A549 treated with CORT108297 at 1 μM for 4 hours (cell line): ENCODE results near the gene CACFD1. TPM values are rescaled to one million over a fixed set of nuclear protein-coding genes. Genes with fewer than 3 reads are reported as not detected.

Experiments
- total RNA-seq: library from RNA; stranded (reverse); fragments of 200-300 nt; extraction: Qiagen RNA extraction; gene quantifications from 5 replicates; pipeline ENCODE4 v1.2.3, GENCODE V29; 2022

CACFD1 gene
- total RNA-seq, result 2.8 to 4.9 TPM (median 4.9 TPM) in 5 replicates

GRCh38 chr9:133459476-133460404 lies at the start of gene CACFD1:
Gene CACFD1 (plus strand): TSS chr9:133459978. CDS start chr9:133460067, 89 bp downstream.

GRCh38 chr9:133417541-133418461 lies 42.0 kb upstream of the CACFD1 start, which contains the start of gene REXO4:
Gene REXO4 (minus strand): TSS chr9:133418010. CDS start chr9:133417844, 166 bp downstream.

DNA sequence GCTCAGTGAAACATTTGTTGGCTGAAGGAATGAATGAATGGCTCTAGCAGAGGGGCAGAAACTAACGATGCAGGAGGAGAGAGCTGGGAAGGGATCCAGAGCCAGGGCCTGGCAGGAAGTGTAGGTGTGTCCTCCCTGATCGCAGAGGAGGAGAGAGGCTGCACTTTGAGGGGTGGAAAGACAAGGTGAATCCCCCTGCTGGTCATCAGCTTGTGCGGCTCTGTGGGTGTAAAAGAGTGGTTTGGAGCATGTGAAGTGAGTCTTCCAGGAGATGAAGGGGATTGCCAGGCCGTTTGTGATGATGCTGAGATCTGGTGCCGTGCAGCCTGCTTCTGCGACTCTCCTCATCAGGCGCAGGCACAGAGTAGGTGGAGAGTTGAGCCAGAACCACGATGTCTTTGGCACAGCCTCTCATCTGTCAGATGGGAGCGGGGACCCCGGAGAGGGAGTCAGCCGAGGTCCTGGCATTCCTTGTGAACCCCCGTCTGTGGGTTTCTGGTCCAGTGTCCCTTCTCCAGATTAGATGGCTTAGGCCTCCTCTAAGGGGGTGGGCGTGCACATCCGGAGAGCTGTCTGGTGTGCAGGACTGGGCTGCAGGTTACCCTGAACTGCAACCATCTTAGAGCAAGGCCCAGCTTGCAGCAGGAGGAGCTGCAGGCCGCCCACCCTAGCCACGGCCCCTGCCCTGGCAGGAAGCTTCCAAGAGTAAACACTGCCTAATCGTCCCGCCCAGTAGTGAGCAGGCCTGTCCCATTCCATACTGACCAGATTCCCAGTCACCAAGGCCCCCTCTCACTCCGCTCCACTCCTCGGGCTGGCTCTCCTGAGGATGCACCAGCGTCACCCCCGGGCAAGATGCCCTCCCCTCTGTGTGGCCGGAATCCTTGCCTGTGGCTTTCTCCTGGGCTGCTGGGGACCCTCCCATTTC lies 37.9 kb upstream of the CACFD1 start, which contains the start of gene ADAMTS13:
ADAMTS13 (plus strand) TSS at position 753 of the 928 bp plus-strand sequence; CDS start at position 830, 77 bp downstream.

DNA sequence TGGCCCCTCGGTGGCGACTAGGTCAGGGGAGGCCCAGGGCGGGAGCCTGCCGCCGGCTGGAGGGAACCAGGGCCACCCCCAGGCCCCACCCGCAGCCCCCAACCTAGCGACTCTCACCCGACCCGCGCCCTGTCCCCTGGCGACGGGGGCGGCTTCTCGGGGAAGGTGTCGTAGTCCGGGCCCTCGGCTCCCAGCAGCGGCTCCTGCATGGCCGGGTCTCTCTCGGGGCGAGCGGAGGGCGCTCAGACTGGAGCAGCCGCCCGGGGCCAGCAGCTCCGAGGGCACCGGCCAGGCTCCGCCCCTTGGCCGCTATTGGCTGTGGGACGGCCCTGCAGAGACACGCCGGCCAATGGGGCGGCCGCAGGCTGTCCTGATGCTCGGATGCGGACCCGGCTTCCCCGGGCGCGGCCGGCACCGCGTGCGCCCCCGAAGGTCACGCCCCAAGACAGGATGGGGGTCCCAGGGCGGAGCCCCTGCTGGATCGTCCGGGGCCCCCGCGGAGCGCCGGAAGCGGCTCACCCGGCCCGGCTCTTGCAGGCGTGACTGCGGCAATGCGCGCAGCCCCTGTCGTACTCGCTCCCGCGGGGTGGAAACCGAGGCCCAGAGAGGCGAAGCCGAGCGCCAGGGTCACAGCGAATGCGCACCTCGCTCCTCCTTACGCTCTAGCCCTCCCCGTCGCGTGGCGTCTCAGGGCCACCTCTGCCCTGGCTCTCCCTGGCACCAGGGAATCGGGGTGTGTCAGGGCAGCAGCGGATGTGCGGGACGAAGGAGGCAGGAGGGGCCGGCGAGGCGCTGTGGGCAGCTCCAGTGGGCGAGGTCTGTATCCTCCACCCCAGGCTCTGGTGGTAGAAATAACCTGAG lies 19.3 kb downstream of the CACFD1 start, which contains the start of gene SLC2A6:
SLC2A6 (minus strand) TSS at position 249 of the 861 bp plus-strand sequence; CDS start at position 209, 40 bp downstream.

Other genes starting within 250 kb of the CACFD1 start
- not detected in 5 replicates for gene ABO, start 184.8 kb upstream of the CACFD1 start, total RNA-seq
- 20.7 to 30.7 TPM (median 25.6 TPM) in 5 replicates for gene SURF6, start 123.8 kb upstream of the CACFD1 start, total RNA-seq
- 20.9 to 35.2 TPM (median 33.6 TPM) in 5 replicates for gene MED22, start 111.8 kb upstream of the CACFD1 start, total RNA-seq
- gene RPL7A, start 111.8 kb upstream of the CACFD1 start, total RNA-seq, result 3,292 to 3,461 TPM (median 3,420 TPM) in 5 replicates
- 36.2 to 49.0 TPM (median 43.1 TPM) in 5 replicates for gene SURF1, start 103.5 kb upstream of the CACFD1 start, total RNA-seq
- gene SURF2, start 103.4 kb upstream of the CACFD1 start, total RNA-seq, result 44.5 to 60.0 TPM (median 47.0 TPM) in 5 replicates
- gene SURF4, start 83.9 kb upstream of the CACFD1 start, total RNA-seq, result 175 to 207 TPM (median 199 TPM) in 5 replicates
- 0.71 to 1.3 TPM (median 0.96 TPM) in 5 replicates for gene STKLD1, start 83.6 kb upstream of the CACFD1 start, total RNA-seq
- 34.5 to 39.9 TPM (median 37.4 TPM) in 5 replicates for gene REXO4, start 42.0 kb upstream of the CACFD1 start, total RNA-seq
- 0.36 to 0.78 TPM (median 0.76 TPM) in 5 replicates for gene ADAMTS13, start 37.6 kb upstream of the CACFD1 start, total RNA-seq
- gene SLC2A6, start 19.1 kb downstream of the CACFD1 start, total RNA-seq, result 15.1 to 24.6 TPM (median 22.6 TPM) in 5 replicates
- not detected in 5 replicates for gene MYMK, start 65.0 kb downstream of the CACFD1 start, total RNA-seq
- not detected in 5 replicates for gene ADAMTSL2, start 74.7 kb downstream of the CACFD1 start, total RNA-seq
- gene FAM163B, start 149.4 kb downstream of the CACFD1 start, total RNA-seq, result not detected in 5 replicates
- not detected in 5 replicates for gene DBH, start 176.4 kb downstream of the CACFD1 start, total RNA-seq